Measurements from ENCODE around the gene LRGUK. TPM values are rescaled to one million over a fixed set of nuclear protein-coding genes. Genes with fewer than 3 reads are reported as not detected.

LRGUK gene
- total and polyA plus RNA-seq, 2 of the 4 experiments (the other 2 are of a cell fraction) = 0.07 TPM; not detected in 1

DNA sequence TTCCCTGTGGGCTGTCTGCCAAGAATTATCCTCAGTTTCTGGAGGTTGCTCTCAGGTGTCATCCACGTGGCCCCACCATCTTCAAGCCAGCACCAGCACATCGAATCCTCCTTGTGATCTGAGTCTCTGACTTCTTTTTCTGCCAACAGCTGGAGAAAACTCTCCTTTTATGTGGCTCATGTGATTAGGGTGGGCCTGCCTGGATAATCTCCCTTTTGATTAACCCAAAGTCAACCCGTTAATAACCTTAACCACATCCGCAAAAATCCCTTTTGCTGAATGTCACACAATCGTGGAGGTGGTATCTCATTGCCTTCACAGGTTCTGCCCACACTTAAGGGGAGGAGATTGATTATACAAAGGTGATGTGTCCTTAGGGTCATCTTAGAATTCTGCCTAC, 73.8 kb downstream of the LRGUK start:
- no peak overlapping the region for H2AK9ac ChIP-seq (replicated peaks; ENCODE audit: low read depth, low read length, poor library complexity)
- H3K36me3 ChIP-seq (ENCODE audit: control insufficient read depth, insufficient read depth, low read length) = no peaks in the 10 kb centered on the region
- dilution Hi-C loops (cut with HindIII; ENCODE audit: low sequenced_read_pairs, unreplicated experiment) (no loop called here), in situ Hi-C loops (cut with MboI; ENCODE audit: low sequenced_read_pairs) (no loop called here), intact Hi-C loops (cut with micrococcal nuclease) (no loop called here)
- no peak overlapping the region for H2AK5ac ChIP-seq (ENCODE audit: low read depth, low read length)
- no peak overlapping the region for H2BK120ac ChIP-seq (ENCODE audit: low read depth, low read length)
- H4K20me1 ChIP-seq (ENCODE audit: insufficient read depth, low read length) = no peaks in the 10 kb centered on the region
- H2BK15ac ChIP-seq (ENCODE audit: low read depth, low read length) = no peak overlapping the region
- H4K5ac ChIP-seq (ENCODE audit: low read depth, low read length) = no peak overlapping the region
- ATAC-seq (ENCODE audit: low read depth) (no peak), DNase-seq (no peak)
- no peaks in the 10 kb centered on the region for H3K9me3 ChIP-seq (ENCODE audit: control insufficient read depth, insufficient read depth, low read length)
- H3K23ac ChIP-seq (ENCODE audit: low read depth, low read length) = no peak overlapping the region
- no peak overlapping the region for H2AFZ ChIP-seq (replicated peaks; ENCODE audit: low read length, poor library complexity)
- no peaks in the 10 kb centered on the region; the same call in 1 of the 2 replicates for H3K27me3 ChIP-seq (ENCODE audit: control insufficient read depth, insufficient read depth, low read length)
- no peak overlapping the region for H3K56ac ChIP-seq (ENCODE audit: extremely low read depth, insufficient read depth, low read length)
- H3K18ac ChIP-seq (ENCODE audit: low read depth, low read length) = no peak overlapping the region
- H3K79me1 ChIP-seq (ENCODE audit: low read depth in 1 of 2, low read length in 2 of 2) = no peaks in the 10 kb centered on the region
- H2BK5ac ChIP-seq (ENCODE audit: low read depth, low read length, poor library complexity, severe bottlenecking) = no peak overlapping the region
- no TSS peak for BruUV-seq (replicated peaks)
- H3K4me3 ChIP-seq (ENCODE audit: insufficient read depth, low read depth, low read length) = no peak overlapping the region
- ChIA-PET POLR2A (ENCODE audit: unreplicated experiment) (no interaction called here), CTCF (interaction anchor here (0.7 kb wide), 1 partner anchor 230 kb away, joined by 3 read pairs; no protein-coding TSS in a partner anchor)
- TF ChIP-seq POLR2A (IDR thresholded peaks at IDR 0.05; ENCODE audit: low read depth, low read length) = no peak
- no peak for TF ChIP-seq FOS (IDR thresholded peaks at IDR 0.05; ENCODE audit: low read depth, low read length)
- TF ChIP-seq MAZ (IDR thresholded peaks at IDR 0.05; ENCODE audit: borderline replicate concordance, low read depth, low read length) = no peak
- TF ChIP-seq NFE2L2 (IDR thresholded peaks at IDR 0.05; ENCODE audit: low read depth, low read length) = no peak
- no peak for TF ChIP-seq RFX5 (IDR thresholded peaks at IDR 0.05; ENCODE audit: low read depth, low read length)
- TF ChIP-seq SMC3 (IDR thresholded peaks at IDR 0.05; ENCODE audit: low read depth, low read length) = no peak
- TF ChIP-seq, protein P1, sequence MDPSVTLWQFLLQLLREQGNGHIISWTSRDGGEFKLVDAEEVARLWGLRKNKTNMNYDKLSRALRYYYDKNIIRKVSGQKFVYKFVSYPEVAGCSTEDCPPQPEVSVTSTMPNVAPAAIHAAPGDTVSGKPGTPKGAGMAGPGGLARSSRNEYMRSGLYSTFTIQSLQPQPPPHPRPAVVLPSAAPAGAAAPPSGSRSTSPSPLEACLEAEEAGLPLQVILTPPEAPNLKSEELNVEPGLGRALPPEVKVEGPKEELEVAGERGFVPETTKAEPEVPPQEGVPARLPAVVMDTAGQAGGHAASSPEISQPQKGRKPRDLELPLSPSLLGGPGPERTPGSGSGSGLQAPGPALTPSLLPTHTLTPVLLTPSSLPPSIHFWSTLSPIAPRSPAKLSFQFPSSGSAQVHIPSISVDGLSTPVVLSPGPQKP (IDR thresholded peaks at IDR 0.05; ENCODE audit: borderline replicate concordance, low read depth, low read length) = no peak
- TF ChIP-seq CHD1 (IDR thresholded peaks at IDR 0.05; ENCODE audit: low read depth, low read length) = no peak
- TF ChIP-seq RCOR1 (IDR thresholded peaks at IDR 0.05; ENCODE audit: insufficient replicate concordance, low read length) = no peak
- TF ChIP-seq BHLHE40 (IDR thresholded peaks at IDR 0.05; ENCODE audit: low read depth, low read length) = no peak
- TF ChIP-seq, protein P2, sequence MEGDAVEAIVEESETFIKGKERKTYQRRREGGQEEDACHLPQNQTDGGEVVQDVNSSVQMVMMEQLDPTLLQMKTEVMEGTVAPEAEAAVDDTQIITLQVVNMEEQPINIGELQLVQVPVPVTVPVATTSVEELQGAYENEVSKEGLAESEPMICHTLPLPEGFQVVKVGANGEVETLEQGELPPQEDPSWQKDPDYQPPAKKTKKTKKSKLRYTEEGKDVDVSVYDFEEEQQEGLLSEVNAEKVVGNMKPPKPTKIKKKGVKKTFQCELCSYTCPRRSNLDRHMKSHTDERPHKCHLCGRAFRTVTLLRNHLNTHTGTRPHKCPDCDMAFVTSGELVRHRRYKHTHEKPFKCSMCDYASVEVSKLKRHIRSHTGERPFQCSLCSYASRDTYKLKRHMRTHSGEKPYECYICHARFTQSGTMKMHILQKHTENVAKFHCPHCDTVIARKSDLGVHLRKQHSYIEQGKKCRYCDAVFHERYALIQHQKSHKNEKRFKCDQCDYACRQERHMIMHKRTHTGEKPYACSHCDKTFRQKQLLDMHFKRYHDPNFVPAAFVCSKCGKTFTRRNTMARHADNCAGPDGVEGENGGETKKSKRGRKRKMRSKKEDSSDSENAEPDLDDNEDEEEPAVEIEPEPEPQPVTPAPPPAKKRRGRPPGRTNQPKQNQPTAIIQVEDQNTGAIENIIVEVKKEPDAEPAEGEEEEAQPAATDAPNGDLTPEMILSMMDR (conservative IDR thresholded peaks at IDR 0.05; ENCODE audit: low read depth, low read length) = no peak
- TF ChIP-seq MXI1 (IDR thresholded peaks at IDR 0.05; ENCODE audit: borderline replicate concordance, low read depth, low read length) = no peak
- TF ChIP-seq MAFK (IDR thresholded peaks at IDR 0.05; ENCODE audit: low read depth, low read length) = no peak
- no peak for TF ChIP-seq RAD21 (IDR thresholded peaks at IDR 0.05; ENCODE audit: low read length)
- TF ChIP-seq, protein P3, sequence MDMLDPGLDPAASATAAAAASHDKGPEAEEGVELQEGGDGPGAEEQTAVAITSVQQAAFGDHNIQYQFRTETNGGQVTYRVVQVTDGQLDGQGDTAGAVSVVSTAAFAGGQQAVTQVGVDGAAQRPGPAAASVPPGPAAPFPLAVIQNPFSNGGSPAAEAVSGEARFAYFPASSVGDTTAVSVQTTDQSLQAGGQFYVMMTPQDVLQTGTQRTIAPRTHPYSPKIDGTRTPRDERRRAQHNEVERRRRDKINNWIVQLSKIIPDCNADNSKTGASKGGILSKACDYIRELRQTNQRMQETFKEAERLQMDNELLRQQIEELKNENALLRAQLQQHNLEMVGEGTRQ (IDR thresholded peaks at IDR 0.05; ENCODE audit: low read depth, low read length) = no peak
- TF ChIP-seq CEBPB (IDR thresholded peaks at IDR 0.05; ENCODE audit: low read depth, low read length) = no peak
- no peak overlapping the region for H2BK20ac ChIP-seq (ENCODE audit: low read depth, low read length)
- H3K27ac ChIP-seq (ENCODE audit: insufficient read depth, low read length) = no peak overlapping the region
- WGBS, 2 experiments (ENCODE audit: extremely low coverage in 2 of 2, insufficient read length in 1 of 2) = no CpG with 5 or more reads among the region's 5 CpGs
- no peak overlapping the region for H3K14ac ChIP-seq (replicated peaks; ENCODE audit: low read depth, low read length)
- no peak overlapping the region for H3K4me2 ChIP-seq (ENCODE audit: low read depth, low read length)
- H3K9ac ChIP-seq (ENCODE audit: low read depth, low read length) = no peak overlapping the region
- H4K91ac ChIP-seq (ENCODE audit: insufficient read depth, low read depth, low read length) = no peak overlapping the region
- no peaks in the 10 kb centered on the region for H3K9me1 ChIP-seq (ENCODE audit: insufficient read depth, low read length)
- H3K4me1 ChIP-seq (ENCODE audit: control insufficient read depth, insufficient read depth, low read length) = no peaks in the 10 kb centered on the region
- H3K4ac ChIP-seq (ENCODE audit: low read depth, low read length) = no peak overlapping the region
- H4K8ac ChIP-seq (ENCODE audit: low read depth in 2 of 2, low read length in 2 of 2) = no peak overlapping the region
